HL-60 (cell line): Measurements from ENCODE around the gene SLC44A5.

Source experiments
- DNase-seq, 2 experiments: peaks; one replicate each; pipeline ENCODE4 v3.0.0-alpha.2; 2010 to 2020; ENCODE audit warnings: low read depth in 1 of 2, low spot score in 1 of 2
- H3K27ac ChIP-seq: fragments of 250-450 bp; sonication (Bioruptor Pico); replicated peaks from 2 replicates; pipeline ENCODE4 v1.5.1; 2020; ENCODE audit warnings: mild to moderate bottlenecking, moderate library complexity
- H3K27me3 ChIP-seq: fragments of 250-450 bp; sonication (Bioruptor Pico); 2 replicates; pipeline ENCODE4 v1.5.1; 2021; ENCODE audit warnings: mild to moderate bottlenecking, moderate library complexity; ENCODE audit not compliant: insufficient read depth, poor library complexity, severe bottlenecking
- H3K4me3 ChIP-seq: replicated peaks from 2 replicates; pipeline ENCODE4 v1.5.1; 2011; ENCODE audit warnings: mild to moderate bottlenecking, control low read depth, low read length; ENCODE audit not compliant: insufficient read depth
- CTCF ChIP-seq: IDR thresholded peaks from one replicate; pipeline ENCODE4 v1.5.1; 2011; ENCODE audit warnings: low read length, control low read depth, inconsistent platforms; ENCODE audit not compliant: insufficient read depth
- GABPA ChIP-seq: IDR thresholded peaks from 2 replicates; pipeline ENCODE4 v1.6.1; 2012; ENCODE audit warnings: low read depth
- POLR2AphosphoS5 ChIP-seq: IDR thresholded peaks from 2 replicates; pipeline ENCODE4 v1.6.1; 2012; ENCODE audit warnings: low read depth
- REST ChIP-seq: IDR thresholded peaks from 2 replicates; pipeline ENCODE4 v1.6.1; 2012; ENCODE audit warnings: low read depth; ENCODE audit not compliant: insufficient replicate concordance
- SPI1 ChIP-seq: IDR thresholded peaks from 2 replicates; pipeline ENCODE4 v1.6.1; 2012; ENCODE audit warnings: low read depth, mild to moderate bottlenecking, borderline replicate concordance

SLC44A5 gene

GRCh38 chr1:75165264-75165663 is 445.6 kb downstream of the SLC44A5 start:
- Histone ChIP-seq H3K27ac (no peak overlapping the region), H3K4me3 (no peak overlapping the region), H3K27me3 (no peaks in the 10 kb centered on the region)
- DNase-seq: no peak
- TF ChIP-seq SPI1 (no peak), POLR2AphosphoS5 (no peak), REST (no peak), GABPA (no peak), CTCF (no peak)

- H3K4me3 ChIP-seq: no peak overlapping the region
- TF ChIP-seq REST (no peak), SPI1 (no peak), CTCF (no peak), POLR2AphosphoS5 (no peak), GABPA (no peak)
These were observed 451.8 kb downstream of the SLC44A5 start for GRCh38 chr1:75159154-75159553.

More at GRCh38 chr1:75159154-75159553, 451.8 kb downstream of the SLC44A5 start:
- no peak overlapping the region for H3K27ac ChIP-seq
- no peaks in the 10 kb centered on the region for H3K27me3 ChIP-seq
- no peak for DNase-seq
